Astrocyte of the spinal cord (primary cell): ENCODE data around the gene ATG101.

Source experiments
- DNase-seq: peaks from one replicate; pipeline ENCODE4 v3.0.0; 2011; ENCODE audit warnings: low read depth, low spot score
- H3K4me3 ChIP-seq: 2 replicates; pipeline ENCODE4 v1.5.1; 2011; ENCODE audit warnings: low read depth, mild to moderate bottlenecking, low read length, moderate library complexity
- in situ Hi-C: cut with HindIII; loops from 2 replicates; pipeline ENCODE4 v1.10.0; 2017; ENCODE audit warnings: low sequenced_read_pairs
- TF ChIP-seq, protein P1 (sequence below): IDR thresholded peaks from 2 replicates; pipeline ENCODE4 v1.5.1; 2012; ENCODE audit warnings: low read depth, mild to moderate bottlenecking, low read length, inconsistent platforms

Gene ATG101

DNA sequence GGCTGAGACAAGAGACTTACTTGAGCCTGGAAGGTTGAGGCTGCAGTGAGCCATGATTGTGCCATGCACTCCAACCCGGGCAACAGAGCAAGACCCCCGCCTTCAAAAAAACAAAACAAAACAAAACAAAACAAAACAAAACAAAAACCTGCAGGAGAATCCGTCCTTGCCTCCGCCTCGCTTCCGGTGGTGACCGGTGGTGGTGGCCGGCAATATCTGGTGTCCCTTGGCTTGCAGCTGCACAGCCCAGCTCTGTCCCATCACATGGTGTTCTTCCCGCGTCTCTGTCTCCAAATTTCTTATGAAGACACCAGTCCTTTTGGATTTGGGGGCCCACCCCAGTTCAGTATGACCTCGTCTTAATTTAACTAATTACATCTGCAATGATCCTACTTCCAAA lies 19.7 kb downstream of the ATG101 start:
- TF ChIP-seq, protein P1, sequence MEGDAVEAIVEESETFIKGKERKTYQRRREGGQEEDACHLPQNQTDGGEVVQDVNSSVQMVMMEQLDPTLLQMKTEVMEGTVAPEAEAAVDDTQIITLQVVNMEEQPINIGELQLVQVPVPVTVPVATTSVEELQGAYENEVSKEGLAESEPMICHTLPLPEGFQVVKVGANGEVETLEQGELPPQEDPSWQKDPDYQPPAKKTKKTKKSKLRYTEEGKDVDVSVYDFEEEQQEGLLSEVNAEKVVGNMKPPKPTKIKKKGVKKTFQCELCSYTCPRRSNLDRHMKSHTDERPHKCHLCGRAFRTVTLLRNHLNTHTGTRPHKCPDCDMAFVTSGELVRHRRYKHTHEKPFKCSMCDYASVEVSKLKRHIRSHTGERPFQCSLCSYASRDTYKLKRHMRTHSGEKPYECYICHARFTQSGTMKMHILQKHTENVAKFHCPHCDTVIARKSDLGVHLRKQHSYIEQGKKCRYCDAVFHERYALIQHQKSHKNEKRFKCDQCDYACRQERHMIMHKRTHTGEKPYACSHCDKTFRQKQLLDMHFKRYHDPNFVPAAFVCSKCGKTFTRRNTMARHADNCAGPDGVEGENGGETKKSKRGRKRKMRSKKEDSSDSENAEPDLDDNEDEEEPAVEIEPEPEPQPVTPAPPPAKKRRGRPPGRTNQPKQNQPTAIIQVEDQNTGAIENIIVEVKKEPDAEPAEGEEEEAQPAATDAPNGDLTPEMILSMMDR: no peak
- in situ Hi-C loops: no loop called here
- no peak overlapping the region for H3K4me3 ChIP-seq
- no peak for DNase-seq

DNA sequence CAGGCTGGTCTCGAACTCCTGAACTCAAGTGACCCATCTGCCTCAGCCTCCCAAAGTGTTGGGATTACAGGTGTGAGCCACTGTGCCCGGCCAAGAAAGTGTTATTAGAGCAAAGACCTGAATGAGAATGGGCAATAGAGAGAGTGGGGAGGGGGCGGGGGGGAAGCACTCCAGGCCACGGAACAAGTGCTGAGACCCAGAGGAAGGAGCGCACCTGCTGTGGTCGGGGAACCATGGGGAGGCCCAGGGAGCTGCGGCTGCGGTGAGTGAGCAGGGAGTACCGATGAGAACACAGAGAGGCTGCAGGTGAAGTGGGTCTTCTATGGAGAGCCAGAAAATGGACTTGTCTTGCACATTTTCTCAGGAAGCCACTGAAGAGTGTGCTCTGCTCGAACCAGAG lies 20.5 kb downstream of the ATG101 start:
- no peak overlapping the region for H3K4me3 ChIP-seq
- DNase-seq: no peak
- in situ Hi-C loops: no loop called here
- TF ChIP-seq, protein P1: no peak

DNA sequence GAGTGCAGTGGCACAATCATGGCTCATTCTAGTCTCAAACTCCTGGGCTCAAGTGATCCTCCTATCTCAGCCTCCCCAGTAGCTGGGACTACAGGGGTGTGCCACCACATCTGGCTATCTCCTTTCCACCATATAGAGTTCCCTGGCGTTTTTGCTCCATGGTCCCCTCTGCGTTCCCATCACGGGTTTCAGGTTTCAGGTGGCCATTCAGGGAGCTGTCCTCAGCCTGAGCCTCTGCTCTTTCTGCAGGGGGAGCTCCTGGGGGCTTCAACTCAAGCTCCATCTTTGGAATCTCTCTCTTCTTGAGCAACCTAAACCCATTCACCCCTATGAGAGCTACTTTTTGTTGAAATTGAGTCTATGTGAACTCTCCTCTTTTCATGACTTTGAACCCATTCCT lies 21.3 kb downstream of the ATG101 start:
- TF ChIP-seq, protein P1: no peak
- in situ Hi-C loops: no loop called here
- no peak for DNase-seq
- H3K4me3 ChIP-seq: no peak overlapping the region

DNA sequence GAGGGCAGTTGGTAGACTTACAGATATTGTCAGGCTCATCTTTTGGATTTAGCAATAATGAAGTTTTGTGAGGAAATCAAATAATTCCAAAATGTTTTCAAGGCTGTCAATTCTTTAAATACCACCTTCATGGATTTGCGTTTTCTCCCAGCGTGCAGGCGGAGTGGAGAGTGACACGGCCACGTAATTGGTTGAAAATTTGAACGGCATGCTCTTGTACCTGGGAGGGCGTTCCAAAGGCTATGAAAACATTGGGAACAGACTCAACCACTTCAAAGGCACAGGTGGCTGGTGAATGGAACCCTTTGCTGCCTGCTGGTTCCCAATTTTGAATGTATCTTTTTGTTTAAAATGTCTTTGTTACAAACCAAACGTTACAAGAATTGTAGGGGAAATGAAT lies 22.1 kb downstream of the ATG101 start:
- no peak for DNase-seq
- in situ Hi-C loops: no loop called here
- TF ChIP-seq, protein P1: no peak
- no peak overlapping the region for H3K4me3 ChIP-seq

DNA sequence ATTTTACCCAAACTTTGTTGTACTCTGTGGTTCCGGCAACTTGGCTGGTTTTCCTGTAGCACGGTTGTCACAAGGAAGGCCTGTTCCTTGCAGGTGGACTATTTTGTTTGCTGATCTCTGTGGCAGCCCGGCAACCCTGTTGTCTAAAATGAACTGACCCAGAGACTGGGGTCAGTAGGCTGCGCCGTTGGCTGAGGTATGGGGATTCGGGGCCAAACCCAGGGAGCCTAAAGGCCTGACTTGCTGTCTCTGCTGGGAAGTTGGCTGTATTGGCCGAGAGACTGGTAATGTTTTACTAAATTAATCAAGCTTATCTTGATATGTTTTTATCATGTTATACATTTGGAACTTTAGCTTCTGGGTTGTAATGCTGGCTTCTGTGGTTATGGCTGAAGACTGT lies 23.6 kb downstream of the ATG101 start:
- no peak for DNase-seq
- H3K4me3 ChIP-seq: no peak overlapping the region
- in situ Hi-C loops: no loop called here
- TF ChIP-seq, protein P1: no peak

DNA sequence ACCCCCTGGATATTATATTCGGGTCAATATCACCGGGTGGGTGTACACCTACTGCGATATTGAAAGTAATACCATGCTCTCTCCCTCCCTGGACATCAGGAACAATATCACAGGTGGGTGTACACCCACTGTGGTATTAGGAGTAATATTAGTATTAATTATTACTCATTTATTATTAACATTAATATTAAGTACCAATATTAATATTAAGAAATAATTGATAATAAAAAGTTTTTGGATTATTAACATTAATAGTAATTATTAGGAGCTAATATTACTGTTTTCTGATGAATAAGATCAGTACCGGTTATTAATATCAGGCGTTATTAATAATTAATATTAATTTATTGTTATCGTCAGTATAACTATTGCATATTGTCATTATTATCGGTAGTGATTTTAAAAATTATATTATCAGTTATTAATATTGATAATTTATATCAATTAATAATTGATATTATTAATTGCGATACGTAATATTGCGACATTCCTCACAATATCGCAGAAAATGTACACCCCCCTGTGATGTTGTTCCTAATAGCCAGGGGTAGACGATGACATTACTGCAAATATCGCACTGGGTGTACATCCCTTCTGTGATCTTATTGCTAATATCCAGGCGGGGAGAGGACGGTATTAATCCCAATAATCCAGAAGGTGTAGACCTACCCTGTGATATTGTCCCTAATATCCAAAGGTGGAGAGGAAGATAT lies 26.7 kb downstream of the ATG101 start:
- H3K4me3 ChIP-seq: no peak overlapping the region
- TF ChIP-seq, protein P1: no peak
- in situ Hi-C loops: no loop called here
- DNase-seq: no peak
